KMS-11 (cell line): ENCODE results near the gene FAM174C.

Experiments
- H2AFZ ChIP-seq: fragments of 200-600 bp; sonication (generic); 2 replicates; pipeline ENCODE4 v1.6.1; 2016; ENCODE audit warnings: antibody characterized with exemption, mixed run types, low read depth
- H3K27ac ChIP-seq: fragments of 200-600 bp; sonication (generic); 2 replicates; pipeline ENCODE4 v1.6.1; 2016; ENCODE audit warnings: mild to moderate bottlenecking, mixed run types
- H3K27me3 ChIP-seq: fragments of 200-600 bp; sonication (generic); 2 replicates; pipeline ENCODE4 v1.6.1; 2017; ENCODE audit warnings: mild to moderate bottlenecking, low read depth, mixed run types, moderate library complexity; ENCODE audit not compliant: insufficient read depth
- H3K36me3 ChIP-seq: fragments of 200-600 bp; sonication (generic); 2 replicates; pipeline ENCODE4 v1.6.1; 2017; ENCODE audit warnings: mild to moderate bottlenecking, mixed run types; ENCODE audit not compliant: insufficient read depth
- H3K4me1 ChIP-seq: fragments of 200-600 bp; sonication (generic); 2 replicates; pipeline ENCODE4 v1.6.1; 2016; ENCODE audit warnings: mild to moderate bottlenecking, low read depth, mixed run types; ENCODE audit not compliant: poor library complexity, severe bottlenecking
- H3K4me2 ChIP-seq: fragments of 200-600 bp; sonication (generic); 2 replicates; pipeline ENCODE4 v1.7.0; 2016; ENCODE audit warnings: mild to moderate bottlenecking, mixed run types
- H3K4me3 ChIP-seq: fragments of 200-600 bp; sonication (generic); IDR thresholded peaks from 2 replicates; pipeline ENCODE4 v1.6.1; 2017; ENCODE audit warnings: low read depth, low read length, mixed read lengths; ENCODE audit not compliant: insufficient read depth
- H3K79me2 ChIP-seq: fragments of 200-600 bp; sonication (generic); 2 replicates; pipeline ENCODE4 v1.6.1; 2016; ENCODE audit warnings: low read depth, mixed run types; ENCODE audit not compliant: insufficient read depth
- H3K9ac ChIP-seq: fragments of 200-600 bp; sonication (generic); 2 replicates; pipeline ENCODE4 v1.6.1; 2016; ENCODE audit warnings: mild to moderate bottlenecking, mixed run types
- H4K20me1 ChIP-seq: fragments of 200-600 bp; sonication (generic); 2 replicates; pipeline ENCODE4 v1.6.1; 2016; ENCODE audit warnings: mild to moderate bottlenecking, mixed run types; ENCODE audit not compliant: insufficient read depth
- TF ChIP-seq, protein P1 (sequence below): fragments of 200-600 bp; sonication (generic); conservative IDR thresholded peaks from 2 replicates; pipeline ENCODE4 v1.6.1; 2017; ENCODE audit warnings: low read depth, mild to moderate bottlenecking, antibody characterized with exemption, low read length, moderate library complexity, mixed read lengths

FAM174C gene

DNA sequence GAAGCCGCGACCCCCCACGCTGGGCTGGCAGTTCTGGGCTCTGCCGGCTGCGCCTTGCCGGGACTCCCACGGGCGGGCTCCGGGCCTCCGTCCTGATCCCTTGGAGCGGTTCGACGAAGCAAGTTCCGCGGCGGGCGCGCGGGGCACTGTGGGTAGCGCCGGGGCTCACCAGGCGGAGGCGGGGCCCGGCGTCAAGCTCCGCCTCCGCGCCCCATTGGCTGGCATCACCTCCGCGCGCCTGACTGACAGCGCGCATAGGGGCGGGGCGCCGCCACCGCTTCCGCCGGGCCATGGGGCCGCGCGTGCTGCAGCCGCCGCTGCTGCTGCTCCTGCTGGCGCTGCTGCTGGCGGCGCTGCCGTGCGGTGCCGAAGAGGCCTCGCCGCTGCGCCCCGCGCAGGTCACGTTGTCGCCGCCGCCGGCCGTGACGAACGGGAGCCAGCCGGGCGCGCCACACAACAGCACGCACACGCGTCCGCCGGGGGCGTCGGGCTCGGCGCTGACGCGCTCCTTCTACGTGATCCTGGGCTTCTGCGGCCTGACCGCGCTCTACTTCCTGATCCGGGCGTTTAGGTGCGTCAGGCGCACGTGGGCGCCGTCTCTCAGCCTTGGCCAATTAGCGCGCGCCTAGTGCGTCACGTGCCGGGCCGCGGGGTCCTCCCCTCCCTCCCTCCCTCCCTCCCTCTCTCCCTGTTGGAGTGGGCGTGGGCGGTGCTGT is at the start of gene FAM174C:
Gene FAM174C, plus strand, starts transcription at position 271 of the 716 bp plus-strand sequence. Its CDS starts 20 bp downstream, at position 291.
- peak within 1 kb of the TSS; percentile 86 for H3K9ac ChIP-seq
- peak within 1 kb of the TSS; percentile 94 for H3K27ac ChIP-seq
- H3K79me2 ChIP-seq = peaks cover 40% of the 10 kb centered on the region
- no peak within 1 kb of the TSS for H2AFZ ChIP-seq
- H3K4me3 ChIP-seq = no peak within 1 kb of the TSS
- no peaks in the 10 kb centered on the region for H4K20me1 ChIP-seq
- H3K27me3 ChIP-seq = no peaks in the 10 kb centered on the region
- peak within 1 kb of the TSS; percentile 100 for H3K4me2 ChIP-seq
- peaks cover 25% of the 10 kb centered on the region; the same call in 1 of the 2 replicates for H3K36me3 ChIP-seq
- peaks cover 20% of the 10 kb centered on the region for H3K4me1 ChIP-seq
- TF ChIP-seq, protein P1, sequence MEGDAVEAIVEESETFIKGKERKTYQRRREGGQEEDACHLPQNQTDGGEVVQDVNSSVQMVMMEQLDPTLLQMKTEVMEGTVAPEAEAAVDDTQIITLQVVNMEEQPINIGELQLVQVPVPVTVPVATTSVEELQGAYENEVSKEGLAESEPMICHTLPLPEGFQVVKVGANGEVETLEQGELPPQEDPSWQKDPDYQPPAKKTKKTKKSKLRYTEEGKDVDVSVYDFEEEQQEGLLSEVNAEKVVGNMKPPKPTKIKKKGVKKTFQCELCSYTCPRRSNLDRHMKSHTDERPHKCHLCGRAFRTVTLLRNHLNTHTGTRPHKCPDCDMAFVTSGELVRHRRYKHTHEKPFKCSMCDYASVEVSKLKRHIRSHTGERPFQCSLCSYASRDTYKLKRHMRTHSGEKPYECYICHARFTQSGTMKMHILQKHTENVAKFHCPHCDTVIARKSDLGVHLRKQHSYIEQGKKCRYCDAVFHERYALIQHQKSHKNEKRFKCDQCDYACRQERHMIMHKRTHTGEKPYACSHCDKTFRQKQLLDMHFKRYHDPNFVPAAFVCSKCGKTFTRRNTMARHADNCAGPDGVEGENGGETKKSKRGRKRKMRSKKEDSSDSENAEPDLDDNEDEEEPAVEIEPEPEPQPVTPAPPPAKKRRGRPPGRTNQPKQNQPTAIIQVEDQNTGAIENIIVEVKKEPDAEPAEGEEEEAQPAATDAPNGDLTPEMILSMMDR = no peak

DNA sequence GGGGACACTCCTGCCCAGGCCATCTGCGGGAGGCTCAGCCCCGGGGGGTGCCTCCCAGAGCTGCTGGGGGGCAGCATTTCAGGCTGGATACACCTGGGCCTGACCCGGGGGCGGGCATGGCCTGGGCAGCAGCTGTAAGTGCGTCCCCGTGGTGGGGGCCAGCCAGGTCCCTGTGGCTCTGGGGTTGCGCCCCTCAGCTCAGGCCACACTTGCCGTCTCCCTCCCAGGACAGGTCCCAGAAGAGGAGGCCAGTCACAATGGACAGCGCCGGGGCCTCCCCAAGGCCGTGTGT is 49.2 kb upstream of the FAM174C start:
- Histone ChIP-seq H3K36me3 (no peaks in the 10 kb centered on the region), H3K27me3 (no peaks in the 10 kb centered on the region), H3K4me3 (no peak overlapping the region), H3K79me2 (no peaks in the 10 kb centered on the region), H3K27ac (no peak overlapping the region), H3K4me1 (no peaks in the 10 kb centered on the region), H2AFZ (no peak overlapping the region), H3K9ac (no peak overlapping the region), H3K4me2 (no peak overlapping the region), H4K20me1 (no peaks in the 10 kb centered on the region)
- TF ChIP-seq, protein P1 = no peak

DNA sequence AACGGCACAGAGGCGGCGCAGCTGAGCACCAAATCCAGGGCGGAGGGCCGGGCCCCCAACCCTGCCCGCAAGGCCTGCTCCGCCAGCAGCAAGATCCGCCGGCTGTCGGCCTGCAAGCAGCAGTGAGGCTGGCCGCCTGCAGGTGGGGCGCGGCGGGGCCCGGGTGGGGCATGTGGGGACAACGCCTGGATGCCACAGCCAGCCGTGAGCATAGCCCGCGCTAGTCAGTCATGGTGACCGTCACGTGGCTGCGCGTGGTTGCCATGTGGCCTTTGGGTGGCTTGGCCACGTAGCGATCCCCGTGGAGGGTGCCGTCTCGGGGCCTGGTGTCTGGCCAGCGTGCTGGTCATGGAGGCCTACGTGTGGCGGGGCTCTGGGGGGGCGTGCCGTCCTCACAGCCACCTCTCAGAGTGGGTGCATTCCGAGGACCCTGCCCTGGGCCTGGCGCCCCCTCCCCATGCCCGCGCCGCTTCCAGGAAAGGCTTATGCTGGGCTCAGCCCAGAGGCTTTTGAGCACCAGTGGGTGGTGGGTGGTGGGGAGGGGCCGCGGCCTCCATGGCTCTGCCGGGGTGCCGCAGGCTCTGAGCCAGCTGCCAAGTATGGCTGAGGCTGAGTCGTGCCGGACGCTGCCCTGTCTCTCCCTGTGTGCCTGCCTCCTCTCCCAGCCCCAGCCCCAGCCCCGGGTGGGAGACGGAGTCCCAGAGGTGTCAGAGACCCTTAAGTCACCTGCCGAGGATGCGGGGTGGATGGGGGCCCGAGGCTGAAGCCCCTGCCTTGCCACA is 48.6 kb upstream of the FAM174C start:
- Histone ChIP-seq H4K20me1 (no peaks in the 10 kb centered on the region), H3K4me1 (no peaks in the 10 kb centered on the region), H3K4me3 (no peak overlapping the region), H3K27ac (no peak overlapping the region), H3K27me3 (no peaks in the 10 kb centered on the region), H3K79me2 (no peaks in the 10 kb centered on the region), H2AFZ (no peak overlapping the region), H3K36me3 (no peaks in the 10 kb centered on the region), H3K4me2 (no peak overlapping the region), H3K9ac (no peak overlapping the region)
- TF ChIP-seq, protein P1 = no peak

DNA sequence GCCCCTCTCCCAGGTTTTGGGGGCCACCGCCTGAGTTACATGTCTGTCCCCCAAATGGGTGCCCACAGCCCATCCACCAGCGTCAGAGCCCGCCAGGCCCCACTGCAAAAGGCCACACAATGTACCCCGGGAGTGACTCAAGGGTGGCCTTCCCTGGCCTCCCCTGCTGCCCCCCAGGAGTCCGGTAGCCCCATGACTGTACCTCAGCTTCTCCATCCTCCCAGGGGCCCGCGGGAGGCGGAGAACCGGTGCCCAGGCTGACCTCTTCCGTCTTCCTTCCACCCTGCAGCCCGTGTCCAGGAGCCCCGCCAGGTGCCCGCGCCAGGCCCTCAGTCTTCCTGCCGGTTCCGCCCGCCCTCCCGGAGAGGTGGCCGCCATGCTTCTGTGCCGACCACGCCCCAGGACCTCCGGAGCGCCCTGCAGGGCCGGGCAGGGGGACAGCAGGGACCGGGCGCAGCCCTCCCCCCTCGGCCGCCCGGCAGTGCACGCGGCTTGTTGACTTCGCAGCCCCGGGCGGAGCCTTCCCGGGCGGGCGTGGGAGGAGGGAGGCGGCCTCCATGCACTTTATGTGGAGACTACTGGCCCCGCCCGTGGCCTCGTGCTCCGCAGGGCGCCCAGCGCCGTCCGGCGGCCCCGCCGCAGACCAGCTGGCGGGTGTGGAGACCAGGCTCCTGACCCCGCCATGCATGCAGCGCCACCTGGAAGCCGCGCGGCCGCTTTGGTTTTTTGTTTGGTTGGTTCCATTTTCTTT is 47.9 kb upstream of the FAM174C start:
- Histone ChIP-seq H2AFZ (no peak overlapping the region), H3K27ac (no peak overlapping the region), H4K20me1 (no peaks in the 10 kb centered on the region), H3K9ac (no peak overlapping the region), H3K4me2 (no peak overlapping the region), H3K4me1 (no peaks in the 10 kb centered on the region), H3K27me3 (no peaks in the 10 kb centered on the region), H3K36me3 (no peaks in the 10 kb centered on the region), H3K79me2 (no peaks in the 10 kb centered on the region), H3K4me3 (no peak overlapping the region)
- TF ChIP-seq, protein P1 = no peak
